Activated T-cell treated with anti-CD3 and anti-CD28 coated beads for 24 hours (primary cell): ENCODE results near the gene PRIM1.
"Not testable (repeated sequence)": the region's sequence is repeated elsewhere in the genome, so short reads cannot be mapped to it uniquely, and the experiment has no call there.

Experiments used
- DNase-seq: peaks from one replicate; pipeline ENCODE4 v3.0.0-alpha.2; 2020; ENCODE audit warnings: low read depth

The PRIM1 gene

GRCh38 chr12:56751712-56752598 is at the start of gene PRIM1:
Gene PRIM1 (minus strand): TSS chr12:56752323. CDS start chr12:56752298, 25 bp downstream.
- DNase-seq = peak; percentile 83

DNA sequence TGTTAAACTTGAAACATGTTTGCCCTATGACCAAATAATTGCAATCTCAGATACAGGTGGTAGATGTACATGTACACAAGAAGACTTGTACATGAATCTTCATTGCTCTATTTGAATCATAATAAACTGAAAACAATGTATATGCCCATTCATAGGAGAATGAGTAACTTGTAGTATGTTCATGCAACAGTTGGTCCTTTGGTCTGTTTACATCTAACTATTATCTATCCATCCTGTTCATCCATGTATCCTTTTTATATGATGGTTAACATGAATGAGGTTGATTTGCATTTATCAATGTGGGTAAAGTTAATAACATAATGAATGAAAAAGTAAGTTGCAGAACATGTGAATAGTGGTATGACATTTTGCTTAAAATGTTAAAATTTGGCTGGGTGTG is 48.1 kb upstream of the PRIM1 start:
- DNase-seq = no peak

GRCh38 chr12:56799345-56799744 is 47.2 kb upstream of the PRIM1 start:
- not testable (repeated sequence) for DNase-seq

- not testable (repeated sequence) for DNase-seq
These were observed 43.7 kb upstream of the PRIM1 start for GRCh38 chr12:56795791-56796190.

DNA sequence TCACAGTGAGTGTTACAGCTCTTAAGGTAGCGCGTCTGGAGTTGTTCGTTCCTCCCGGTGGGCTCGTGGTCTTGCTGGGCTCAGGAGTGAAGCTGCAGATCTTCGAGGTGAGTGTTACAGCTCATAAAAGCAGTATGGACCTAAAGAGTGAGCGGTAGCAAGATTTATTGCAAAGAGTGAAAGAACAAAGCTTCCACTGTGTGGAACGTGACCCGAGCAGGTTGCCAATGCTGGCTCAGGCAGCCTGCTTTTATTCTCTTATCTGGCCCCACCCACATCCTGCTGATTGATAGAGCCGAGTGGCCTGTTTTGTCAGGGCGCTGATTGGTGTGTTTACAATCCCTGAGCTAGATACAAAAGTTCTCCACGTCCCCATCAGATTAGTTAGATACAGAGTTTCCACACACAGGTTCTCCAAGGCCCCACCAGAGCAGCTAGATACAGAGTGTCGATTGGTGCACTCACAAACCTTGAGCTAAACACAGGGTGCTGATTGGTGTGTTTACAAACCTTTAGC is 43.0 kb upstream of the PRIM1 start:
- DNase-seq = not testable (repeated sequence)

DNA sequence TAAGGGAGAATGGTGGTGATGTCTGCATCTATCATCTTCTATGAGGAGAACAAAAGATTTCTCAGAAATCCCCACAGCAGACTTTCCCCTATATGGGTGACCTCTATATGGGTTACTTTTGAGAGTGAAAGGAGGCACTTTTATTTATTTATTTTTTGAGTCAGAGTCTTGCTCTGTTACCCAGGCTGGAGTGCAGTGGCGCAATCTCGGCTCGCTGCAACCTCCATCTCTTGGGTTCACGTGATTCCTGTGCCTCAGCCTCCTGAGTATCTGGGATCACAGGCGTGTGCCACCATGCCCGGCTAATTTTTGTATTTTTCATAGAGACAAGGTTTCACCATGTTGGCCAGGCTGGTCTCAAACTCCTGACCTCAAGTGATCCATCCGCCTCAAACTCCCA is 41.0 kb upstream of the PRIM1 start:
- not testable (repeated sequence) for DNase-seq

DNA sequence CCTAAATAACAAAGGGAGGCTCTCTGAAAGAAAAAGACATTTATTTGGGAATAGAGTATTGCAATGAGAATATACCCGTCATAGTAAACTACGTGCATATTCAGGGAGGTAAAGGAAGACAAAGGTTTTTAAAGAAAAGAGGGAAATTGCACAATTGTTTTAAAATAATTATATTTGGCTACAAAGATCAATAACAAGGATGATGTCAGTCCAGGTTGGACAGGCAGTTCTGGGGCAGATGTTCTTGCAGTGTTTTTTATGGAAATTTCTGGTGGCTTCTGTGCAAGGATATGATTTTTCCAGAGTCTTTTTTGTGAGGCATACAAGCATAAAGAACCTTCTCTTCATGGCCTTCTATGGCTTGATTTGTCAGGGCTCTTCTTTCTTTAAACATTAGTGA is 40.6 kb upstream of the PRIM1 start:
- no peak for DNase-seq

DNA sequence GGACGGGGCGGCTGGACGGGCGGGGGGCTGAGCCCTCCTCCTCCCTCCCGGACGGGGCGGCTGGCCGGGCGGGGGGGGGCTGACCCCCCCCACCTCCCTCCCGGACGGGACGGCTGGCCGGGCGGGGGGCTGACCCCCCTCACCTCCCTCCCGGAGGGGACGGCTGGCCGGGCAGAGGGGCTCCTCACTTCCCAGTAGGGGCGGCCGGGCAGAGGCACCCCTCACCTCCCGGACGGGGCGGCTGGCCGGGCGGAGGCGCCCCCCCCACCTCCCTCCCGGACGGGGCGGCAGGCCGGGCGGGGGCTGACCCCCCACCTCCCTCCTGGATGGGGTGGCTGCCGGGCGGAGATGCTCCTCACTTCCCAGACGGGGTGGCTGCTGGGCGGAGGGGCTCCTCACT is 37.3 kb upstream of the PRIM1 start:
- not testable (repeated sequence) for DNase-seq

- no peak for DNase-seq
These were observed 35.4 kb upstream of the PRIM1 start for GRCh38 chr12:56787498-56787897.

DNA sequence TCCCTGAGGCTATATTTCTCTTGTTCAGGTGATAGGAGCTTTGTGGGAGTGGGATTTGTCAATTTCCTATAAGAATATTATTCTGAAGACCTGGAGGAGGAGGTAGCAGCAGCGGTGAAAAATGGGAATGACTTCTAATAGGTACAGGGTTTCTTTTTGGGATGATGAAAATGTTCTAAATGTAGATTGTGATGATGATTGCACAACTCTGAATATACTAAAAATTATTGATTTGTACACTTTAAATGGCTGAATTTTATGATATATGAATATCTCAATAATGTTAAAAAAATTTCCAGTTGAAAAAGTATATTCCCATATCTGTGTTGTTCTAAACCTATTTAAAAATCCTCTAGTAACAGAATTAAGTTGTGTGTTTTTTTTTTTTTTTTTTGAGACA is 33.8 kb upstream of the PRIM1 start:
- DNase-seq = no peak

GRCh38 chr12:56785141-56785865 is 33.2 kb upstream of the PRIM1 start:
- DNase-seq = no peak

- no peak for DNase-seq
These were observed 29.6 kb upstream of the PRIM1 start for GRCh38 chr12:56781726-56782125.

- no peak for DNase-seq
These were observed 26.6 kb upstream of the PRIM1 start for GRCh38 chr12:56778756-56779155.

GRCh38 chr12:56776654-56777053 is 24.5 kb upstream of the PRIM1 start:
- DNase-seq = no peak

DNA sequence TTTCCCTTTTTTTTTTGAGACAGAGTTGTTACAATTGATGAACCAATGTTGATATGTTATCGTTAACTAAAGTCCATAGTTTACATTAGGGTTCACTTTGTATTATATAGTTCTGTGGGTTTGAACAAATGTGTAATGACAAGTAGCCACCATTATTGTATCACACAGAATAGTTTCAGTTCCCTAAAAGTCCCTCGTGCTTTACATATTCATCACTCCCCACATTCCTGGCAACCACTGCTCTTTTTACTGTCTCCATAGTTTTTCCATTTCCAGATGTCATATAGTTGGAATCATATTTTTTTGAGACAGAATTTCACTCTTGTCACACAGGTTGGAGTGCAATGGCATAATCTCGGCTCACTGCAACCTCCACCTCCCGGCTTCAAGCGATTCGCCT is 23.5 kb upstream of the PRIM1 start:
- no peak for DNase-seq

GRCh38 chr12:56773113-56773512 is 21.0 kb upstream of the PRIM1 start:
- DNase-seq = no peak

DNA sequence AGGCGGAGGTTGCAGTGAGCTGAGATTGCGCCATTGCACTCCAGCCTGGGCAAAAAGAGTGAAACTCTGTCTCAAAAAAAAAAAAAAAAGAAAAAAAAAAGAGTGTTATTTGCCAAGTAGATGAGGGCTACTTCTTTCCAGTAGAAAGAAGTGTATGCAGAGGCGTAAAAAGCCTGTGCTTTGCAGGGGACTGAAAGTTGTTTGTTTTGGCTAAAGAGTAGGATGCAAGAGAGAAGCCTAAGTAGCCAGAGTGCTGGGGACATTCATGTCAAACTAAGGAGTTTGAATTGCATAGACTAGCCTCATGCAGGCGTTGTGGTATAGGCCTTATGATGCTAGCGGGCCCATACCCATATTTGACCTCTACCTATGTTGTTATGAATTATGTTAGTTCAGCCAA is 20.5 kb upstream of the PRIM1 start:
- no peak for DNase-seq

DNA sequence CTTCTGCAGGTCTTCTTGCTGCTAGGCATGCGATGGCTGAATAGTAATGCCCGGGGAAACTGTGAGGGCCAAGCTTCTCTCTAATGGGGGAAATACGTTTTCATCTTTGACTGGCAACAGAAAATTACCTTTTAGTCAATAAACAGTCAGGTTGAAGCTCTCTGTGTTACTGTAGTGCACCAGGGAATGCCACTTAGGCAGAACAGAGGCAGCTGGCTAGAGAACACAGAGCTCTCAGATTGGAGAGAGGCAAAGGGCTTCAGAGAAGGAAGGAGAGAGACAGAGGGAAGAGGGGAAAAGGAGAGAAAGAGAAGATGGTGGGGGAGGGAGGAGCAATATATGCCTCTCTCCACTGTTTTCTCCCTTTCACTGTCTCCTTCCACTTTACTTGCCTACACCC is 17.7 kb upstream of the PRIM1 start:
- DNase-seq = no peak

GRCh38 chr12:56768424-56768823 is 16.3 kb upstream of the PRIM1 start:
- DNase-seq = no peak

DNA sequence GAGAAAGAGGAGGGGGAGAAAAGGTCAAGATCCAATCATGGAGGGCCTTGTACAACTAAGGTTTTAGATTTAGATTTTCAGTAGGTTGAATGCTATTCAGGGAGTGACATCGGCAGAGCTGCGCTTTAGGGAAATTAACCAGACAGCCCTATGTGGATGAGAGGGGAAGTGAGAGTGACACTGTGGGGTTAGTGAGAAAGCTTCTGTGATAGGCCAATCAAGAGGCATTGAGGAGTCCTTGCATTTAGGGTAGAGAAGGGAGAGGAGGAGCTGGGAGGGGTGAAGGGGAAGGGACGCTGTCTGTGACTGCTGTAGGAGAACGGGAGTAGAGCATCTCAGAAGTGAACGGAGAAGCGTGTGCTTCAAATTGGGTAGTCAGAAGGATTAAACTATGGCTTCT is 14.4 kb upstream of the PRIM1 start:
- DNase-seq = no peak

DNA sequence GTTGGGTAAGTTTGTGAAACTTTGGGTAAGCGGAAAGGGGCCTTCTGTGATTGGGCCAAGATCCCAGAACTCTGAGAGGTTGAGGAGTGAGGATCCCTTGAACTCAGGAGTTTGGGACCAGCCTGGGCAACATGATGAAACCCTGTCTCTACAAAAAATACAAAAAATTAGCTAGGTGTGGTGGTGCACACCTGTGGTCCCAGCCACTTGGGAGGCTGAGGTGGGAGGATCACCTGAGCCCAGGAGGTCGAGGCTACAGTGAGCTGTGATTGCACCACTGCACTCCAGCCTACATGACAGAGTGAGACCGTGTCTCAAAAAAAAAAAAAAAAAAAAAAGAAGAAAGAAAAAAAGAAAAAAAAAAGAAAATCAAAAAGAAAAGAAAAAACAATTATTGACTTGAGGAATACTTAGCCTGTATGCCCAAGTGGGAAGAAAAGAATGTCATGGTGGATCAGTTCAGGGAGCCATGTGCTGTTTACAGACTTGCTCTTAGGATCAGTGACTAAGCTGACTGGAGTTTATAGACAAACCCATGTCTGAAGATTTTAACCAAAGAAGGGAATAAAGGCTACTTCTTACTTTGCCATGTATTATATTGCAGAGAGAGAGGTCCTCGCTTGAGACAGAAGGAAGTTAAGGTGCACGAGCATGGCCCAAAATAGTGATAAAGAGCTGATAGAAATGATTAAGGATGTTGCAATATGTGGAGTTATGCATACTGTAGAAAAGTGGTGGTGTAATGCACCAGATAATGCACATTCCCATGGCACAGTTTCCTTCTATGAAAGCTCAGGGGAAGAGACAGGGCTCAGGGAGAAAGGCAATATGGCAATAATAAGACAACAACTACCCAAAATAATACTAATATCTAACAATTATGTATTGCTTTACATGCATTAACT is 11.9 kb upstream of the PRIM1 start:
- DNase-seq = no peak

- no peak for DNase-seq
These were observed 9.7 kb upstream of the PRIM1 start for GRCh38 chr12:56761812-56762211.
